Stimulated activated memory B cell treated with anti-CD40 and anti-IgM and Interleukin-4, amounts not matched to agents 10 μg/mL and 1 μg/mL and 100 μg/mL, for 72 hours (primary cell): ENCODE measurements around the gene EFTUD2.
"Not testable (repeated sequence)": the region's sequence is repeated elsewhere in the genome, so short reads cannot be mapped to it uniquely, and the experiment has no call there.

Experiments used
- ATAC-seq: fragments of 150-1000 bp; cut with Tn5 transposase; 2 replicates; pipeline ENCODE4 v1.10.0; 2021
- H3K27ac Mint-ChIP-seq: one replicate; pipeline ENCODE4 v1.8.0; 2022; ENCODE audit warnings: mild to moderate bottlenecking, mixed read lengths
- H3K27me3 Mint-ChIP-seq: one replicate; pipeline ENCODE4 v1.8.0; 2022; ENCODE audit warnings: mixed read lengths
- H3K36me3 Mint-ChIP-seq: one replicate; pipeline ENCODE4 v1.8.0; 2022; ENCODE audit warnings: mixed read lengths
- H3K4me1 Mint-ChIP-seq: one replicate; pipeline ENCODE4 v1.8.0; 2022; ENCODE audit warnings: mixed read lengths
- H3K4me3 Mint-ChIP-seq: one replicate; pipeline ENCODE4 v1.8.0; 2022; ENCODE audit warnings: mild to moderate bottlenecking, moderate library complexity, mixed read lengths
- H3K9me3 Mint-ChIP-seq: one replicate; pipeline ENCODE4 v1.8.0; 2022; ENCODE audit warnings: mixed read lengths

Gene EFTUD2

DNA sequence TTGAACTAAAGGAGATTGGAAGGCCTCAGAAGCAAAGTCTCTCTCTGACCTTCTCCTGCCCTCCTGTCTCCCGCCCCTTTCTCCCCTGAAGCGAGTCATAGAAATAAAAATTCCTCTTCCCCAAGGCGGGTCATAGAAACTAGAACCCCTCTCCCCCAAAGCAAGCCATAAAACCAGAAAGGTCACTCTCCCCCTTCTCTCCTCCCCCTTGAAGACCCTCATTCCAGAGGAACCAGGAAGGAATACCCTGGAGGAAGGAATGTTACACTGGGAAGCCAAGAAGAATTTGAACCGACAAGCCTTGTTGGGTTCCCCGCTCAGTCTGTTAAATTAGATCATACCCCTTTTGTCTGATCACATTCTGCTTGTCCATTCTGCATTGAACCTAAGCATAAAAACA is 66.4 kb downstream of the EFTUD2 start:
- peaks cover 54% of the 10 kb centered on the region for H3K27me3 Mint-ChIP-seq
- H3K9me3 Mint-ChIP-seq: no peaks in the 10 kb centered on the region
- H3K27ac Mint-ChIP-seq: no peak overlapping the region
- peaks cover 10% of the 10 kb centered on the region for H3K4me1 Mint-ChIP-seq
- no peak for ATAC-seq
- no peaks in the 10 kb centered on the region for H3K36me3 Mint-ChIP-seq
- H3K4me3 Mint-ChIP-seq: no peak overlapping the region

GRCh38 chr17:44831371-44831770 is 67.9 kb downstream of the EFTUD2 start:
- H3K36me3 Mint-ChIP-seq: no peaks in the 10 kb centered on the region
- H3K4me3 Mint-ChIP-seq: no peak overlapping the region
- H3K4me1 Mint-ChIP-seq: peaks cover 10% of the 10 kb centered on the region
- no peak overlapping the region for H3K27ac Mint-ChIP-seq
- no peak for ATAC-seq
- H3K27me3 Mint-ChIP-seq: peaks cover 64% of the 10 kb centered on the region
- no peaks in the 10 kb centered on the region for H3K9me3 Mint-ChIP-seq

- peaks cover 10% of the 10 kb centered on the region for H3K4me1 Mint-ChIP-seq
- no peak overlapping the region for H3K27ac Mint-ChIP-seq
- H3K9me3 Mint-ChIP-seq: no peaks in the 10 kb centered on the region
- H3K27me3 Mint-ChIP-seq: peaks cover 63% of the 10 kb centered on the region
- peak overlapping the region; percentile 68 for H3K4me3 Mint-ChIP-seq
- ATAC-seq: no peak
- no peaks in the 10 kb centered on the region for H3K36me3 Mint-ChIP-seq
Measured at GRCh38 chr17:44830359-44831288, 68.6 kb downstream of the EFTUD2 start.

- no peaks in the 10 kb centered on the region for H3K36me3 Mint-ChIP-seq
- no peaks in the 10 kb centered on the region for H3K9me3 Mint-ChIP-seq
- peaks cover 54% of the 10 kb centered on the region for H3K27me3 Mint-ChIP-seq
- no peak within 1 kb of the TSS for H3K27ac Mint-ChIP-seq
- peaks cover 10% of the 10 kb centered on the region for H3K4me1 Mint-ChIP-seq
- peak within 1 kb of the TSS; percentile 75 for H3K4me3 Mint-ChIP-seq
- ATAC-seq: peak; percentile 36
Measured at GRCh38 chr17:44829523-44830358, 69.5 kb downstream of the EFTUD2 start, which contains the start of gene GJC1. Gene GJC1, minus strand, starts transcription at chr17:44830287. Its CDS starts 24,470 bp downstream, at chr17:44805817.

GRCh38 chr17:44828919-44829522 is 70.2 kb downstream of the EFTUD2 start:
- no peaks in the 10 kb centered on the region for H3K36me3 Mint-ChIP-seq
- H3K27me3 Mint-ChIP-seq: peaks cover 54% of the 10 kb centered on the region
- no peak for ATAC-seq
- no peak overlapping the region for H3K27ac Mint-ChIP-seq
- peaks cover 10% of the 10 kb centered on the region for H3K4me1 Mint-ChIP-seq
- peak overlapping the region; percentile 75 for H3K4me3 Mint-ChIP-seq
- H3K9me3 Mint-ChIP-seq: no peaks in the 10 kb centered on the region

GRCh38 chr17:44827863-44828262 is 71.4 kb downstream of the EFTUD2 start:
- Mint-ChIP-seq H3K27ac (no peak overlapping the region), H3K36me3 (no peaks in the 10 kb centered on the region), H3K9me3 (no peaks in the 10 kb centered on the region), H3K4me3 (no peak overlapping the region), H3K27me3 (peaks cover 51% of the 10 kb centered on the region), H3K4me1 (peaks cover 10% of the 10 kb centered on the region)
- ATAC-seq: no peak

GRCh38 chr17:44826123-44826790 is 73.0 kb downstream of the EFTUD2 start:
- no peak overlapping the region for H3K27ac Mint-ChIP-seq
- no peaks in the 10 kb centered on the region for H3K36me3 Mint-ChIP-seq
- H3K4me1 Mint-ChIP-seq: peaks cover 10% of the 10 kb centered on the region
- no peaks in the 10 kb centered on the region for H3K9me3 Mint-ChIP-seq
- no peak for ATAC-seq
- no peak overlapping the region for H3K4me3 Mint-ChIP-seq
- H3K27me3 Mint-ChIP-seq: peaks cover 40% of the 10 kb centered on the region

GRCh38 chr17:44825236-44825635 is 74.0 kb downstream of the EFTUD2 start:
- H3K36me3 Mint-ChIP-seq, H3K4me3 Mint-ChIP-seq, ATAC-seq, H3K27ac Mint-ChIP-seq, H3K4me1 Mint-ChIP-seq, H3K9me3 Mint-ChIP-seq: not testable (repeated sequence)
- H3K27me3 Mint-ChIP-seq: peaks cover 40% of the 10 kb centered on the region

DNA sequence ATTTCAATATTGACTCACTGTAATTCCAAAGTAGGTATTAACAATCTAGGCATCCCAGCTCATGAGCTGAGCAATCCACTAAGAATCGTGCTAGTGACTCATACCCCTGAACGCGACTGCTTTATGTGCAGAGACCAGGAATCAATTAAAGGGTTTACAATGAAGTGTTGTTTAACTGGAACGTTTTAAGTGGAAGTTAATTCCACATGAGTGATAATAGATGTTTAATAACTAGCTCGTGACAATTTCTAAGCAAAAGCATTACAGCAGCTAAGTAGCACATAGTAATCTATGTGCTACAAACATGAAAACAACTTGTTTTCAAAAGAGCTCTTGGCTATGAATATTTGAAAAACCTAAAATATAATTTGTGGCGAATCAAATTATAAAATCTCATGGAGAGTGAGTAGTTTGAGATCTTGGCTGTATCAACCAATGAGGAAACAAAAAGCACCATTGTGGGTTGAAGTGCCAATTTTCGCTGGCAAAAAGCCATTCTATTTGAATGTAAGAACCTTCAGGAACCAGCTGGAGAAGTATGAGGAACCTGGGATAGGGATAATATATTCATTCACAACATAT is 78.5 kb downstream of the EFTUD2 start:
- H3K27me3 Mint-ChIP-seq: peaks cover 27% of the 10 kb centered on the region

DNA sequence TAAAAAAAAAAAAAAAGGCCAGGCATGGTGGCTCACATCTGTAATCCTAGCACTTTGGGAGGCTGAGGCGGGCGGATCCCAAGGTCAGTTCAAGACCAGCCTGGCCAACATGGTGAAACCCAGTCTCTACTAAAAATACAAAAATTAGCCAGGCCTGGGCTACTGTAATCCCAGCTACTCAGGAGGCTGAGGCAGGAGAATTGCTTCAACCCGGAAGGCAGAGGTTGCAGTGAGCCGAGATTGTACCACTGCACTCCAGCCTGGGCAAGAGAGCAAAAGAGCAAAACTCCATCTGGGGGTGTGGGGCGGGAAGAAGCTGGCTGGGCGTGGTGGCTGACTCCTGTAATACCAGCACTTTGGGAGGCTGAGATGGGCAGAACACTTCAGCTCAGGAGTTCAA is 80.7 kb downstream of the EFTUD2 start:
- not testable (repeated sequence) for ATAC-seq, H3K4me1 Mint-ChIP-seq, H3K9me3 Mint-ChIP-seq

More for the DNA sequence above, 78.5 kb downstream of the EFTUD2 start:
- no peaks in the 10 kb centered on the region for H3K4me1 Mint-ChIP-seq
- no peaks in the 10 kb centered on the region for H3K36me3 Mint-ChIP-seq
- H3K4me3 Mint-ChIP-seq: no peak overlapping the region
- ATAC-seq: no peak
- no peak overlapping the region for H3K27ac Mint-ChIP-seq
- no peaks in the 10 kb centered on the region for H3K9me3 Mint-ChIP-seq

DNA sequence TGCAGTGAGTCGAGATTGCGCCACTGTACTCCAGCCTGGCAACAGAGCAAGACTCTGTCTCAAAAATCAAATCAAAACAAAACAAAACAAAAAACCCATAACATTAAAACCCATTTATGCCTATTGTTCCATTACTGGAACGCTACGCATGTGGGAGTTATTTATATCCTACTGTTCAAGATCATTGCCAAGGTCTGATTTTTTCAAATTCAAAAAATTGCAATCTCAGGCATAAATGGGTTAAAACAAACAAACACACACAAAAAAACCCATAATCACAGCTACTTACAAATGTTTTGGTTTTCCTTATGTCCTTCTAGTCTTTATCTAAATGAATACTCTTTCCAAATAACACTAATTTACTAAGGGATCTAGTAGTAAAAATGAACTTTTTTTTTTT is 87.0 kb downstream of the EFTUD2 start:
- Mint-ChIP-seq H3K4me3 (no peak overlapping the region), H3K9me3 (no peaks in the 10 kb centered on the region), H3K27ac (no peak overlapping the region), H3K36me3 (no peaks in the 10 kb centered on the region), H3K4me1 (no peaks in the 10 kb centered on the region), H3K27me3 (peaks cover 21% of the 10 kb centered on the region)
- ATAC-seq: no peak

More for the DNA sequence above, 80.7 kb downstream of the EFTUD2 start:
- not testable (repeated sequence) for H3K4me3 Mint-ChIP-seq, H3K27ac Mint-ChIP-seq, H3K36me3 Mint-ChIP-seq
- peaks cover 15% of the 10 kb centered on the region for H3K27me3 Mint-ChIP-seq

- not testable (repeated sequence) for H3K27ac Mint-ChIP-seq, ATAC-seq, H3K4me1 Mint-ChIP-seq, H3K4me3 Mint-ChIP-seq, H3K9me3 Mint-ChIP-seq, H3K36me3 Mint-ChIP-seq
- peaks cover 35% of the 10 kb centered on the region for H3K27me3 Mint-ChIP-seq
Measured at GRCh38 chr17:44808656-44809388, 90.4 kb downstream of the EFTUD2 start.

DNA sequence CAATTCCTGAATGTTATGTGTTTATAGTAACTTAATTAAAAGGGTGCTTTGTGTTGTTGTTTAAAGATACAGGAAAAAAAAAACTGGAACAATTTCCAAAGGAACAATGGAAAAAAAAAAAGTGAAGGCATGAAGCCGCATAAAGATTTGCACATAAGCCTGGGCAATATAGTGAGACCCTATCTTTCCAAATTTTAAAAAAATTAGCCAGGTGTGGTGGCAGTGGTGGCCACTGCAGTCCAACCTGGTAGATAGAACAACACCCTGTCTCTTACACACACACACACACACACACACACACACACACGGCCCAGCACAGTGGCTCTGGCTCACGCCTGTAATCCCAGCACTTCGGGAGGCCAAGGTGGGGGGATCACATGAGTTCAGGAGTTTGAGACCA is 91.1 kb downstream of the EFTUD2 start:
- Mint-ChIP-seq H3K4me1 (no peaks in the 10 kb centered on the region), H3K27me3 (peaks cover 31% of the 10 kb centered on the region), H3K4me3 (no peak overlapping the region), H3K27ac (no peak overlapping the region), H3K9me3 (no peaks in the 10 kb centered on the region), H3K36me3 (no peaks in the 10 kb centered on the region)
- no peak for ATAC-seq

- no peak for ATAC-seq
- Mint-ChIP-seq H3K27ac (no peak overlapping the region), H3K27me3 (peaks cover 27% of the 10 kb centered on the region), H3K9me3 (no peaks in the 10 kb centered on the region), H3K36me3 (no peaks in the 10 kb centered on the region), H3K4me3 (no peak overlapping the region), H3K4me1 (no peaks in the 10 kb centered on the region)
Measured at GRCh38 chr17:44807817-44808155, 91.5 kb downstream of the EFTUD2 start.
